Measurements from ENCODE around the gene GRPEL1.

GRPEL1 gene

DNA sequence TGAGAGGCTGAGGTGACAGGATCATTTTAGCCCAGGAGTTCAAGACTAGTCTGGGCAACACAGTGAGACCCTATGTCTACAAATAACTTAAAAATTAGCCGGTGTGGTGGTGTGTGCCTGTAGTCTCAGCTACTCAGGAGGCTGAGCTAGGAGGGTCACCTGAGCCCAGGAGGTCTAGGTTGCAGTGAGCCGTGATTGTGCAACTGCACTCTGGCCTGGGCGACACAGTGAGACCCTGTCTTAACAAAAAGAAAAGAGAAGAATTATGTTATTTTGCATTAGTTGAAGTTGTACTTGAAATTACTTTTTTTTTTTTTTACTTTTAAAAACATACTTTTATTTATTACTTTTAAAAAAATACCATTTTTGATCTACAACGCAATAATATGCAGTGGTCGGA lies 46.5 kb downstream of the GRPEL1 start:
- DNase-seq: no peak

GRCh38 chr4:7020856-7021255 lies 47.0 kb downstream of the GRPEL1 start:
- DNase-seq: no peak

- no peak for DNase-seq
Observed at GRCh38 chr4:7020290-7020689, 47.6 kb downstream of the GRPEL1 start.

DNA sequence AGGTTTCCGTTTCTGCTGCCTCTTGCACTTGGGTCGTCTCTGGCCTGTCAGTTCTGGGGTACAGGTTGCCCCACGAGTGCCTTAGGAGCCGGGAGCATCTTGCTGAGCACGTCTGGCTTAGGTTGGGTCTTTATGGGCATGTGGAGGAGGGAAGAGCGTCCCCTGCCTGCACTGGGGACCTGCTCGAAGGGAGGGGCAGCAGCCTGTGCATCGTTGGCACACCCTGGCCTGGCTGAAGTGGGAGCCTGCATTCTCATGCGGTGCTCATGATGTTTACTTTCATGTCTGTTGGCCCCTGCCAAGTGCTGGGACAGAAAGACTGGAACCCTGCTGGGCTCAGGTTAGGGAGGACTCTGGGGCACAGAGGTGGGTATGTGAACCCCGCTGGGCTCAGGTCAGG lies 48.5 kb downstream of the GRPEL1 start:
- no peak for DNase-seq

DNA sequence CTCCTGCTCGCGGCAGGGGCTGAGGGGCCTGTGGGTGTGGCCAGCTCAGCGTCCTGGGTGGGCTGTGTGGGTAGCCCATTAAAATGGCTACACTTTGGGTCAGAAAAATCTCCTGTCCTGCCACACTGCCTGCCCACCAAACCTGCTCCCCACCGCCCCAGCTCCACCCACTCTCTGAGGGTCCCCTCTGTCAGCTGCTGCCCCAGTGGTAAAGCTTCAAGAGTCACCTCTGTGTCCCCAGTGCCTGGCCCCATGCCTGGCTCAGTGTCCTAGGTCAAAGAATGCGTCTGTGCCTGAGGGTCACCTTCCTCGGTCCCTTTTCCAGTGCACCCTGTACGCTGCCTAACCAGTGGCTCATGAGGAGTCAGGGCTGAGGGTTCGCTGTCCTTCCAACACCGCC lies 49.6 kb downstream of the GRPEL1 start:
- DNase-seq: no peak

- no peak for DNase-seq
Observed at GRCh38 chr4:7017446-7018048, 50.3 kb downstream of the GRPEL1 start.

DNA sequence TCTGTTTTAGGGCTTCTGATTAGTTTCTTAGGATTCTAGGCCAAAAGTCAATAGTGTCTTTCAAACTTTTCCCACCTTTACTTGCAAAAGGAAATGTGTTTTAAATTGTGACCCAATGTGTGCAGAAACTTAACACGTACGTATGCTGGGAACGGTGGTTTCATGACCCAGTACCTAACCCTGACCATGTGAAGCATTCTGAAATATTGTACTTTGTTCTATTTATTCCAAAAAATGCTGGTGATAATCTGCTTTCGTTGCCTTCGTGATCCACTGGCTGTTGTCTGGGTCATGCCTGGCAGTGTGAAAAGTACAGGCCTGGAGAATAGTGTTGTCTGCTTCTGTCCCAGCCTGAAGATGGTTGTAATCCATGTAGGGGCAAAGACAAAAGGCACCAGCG lies 51.4 kb downstream of the GRPEL1 start:
- DNase-seq: no peak

- no peak for DNase-seq
Observed at GRCh38 chr4:7016086-7016485, 51.8 kb downstream of the GRPEL1 start.

DNA sequence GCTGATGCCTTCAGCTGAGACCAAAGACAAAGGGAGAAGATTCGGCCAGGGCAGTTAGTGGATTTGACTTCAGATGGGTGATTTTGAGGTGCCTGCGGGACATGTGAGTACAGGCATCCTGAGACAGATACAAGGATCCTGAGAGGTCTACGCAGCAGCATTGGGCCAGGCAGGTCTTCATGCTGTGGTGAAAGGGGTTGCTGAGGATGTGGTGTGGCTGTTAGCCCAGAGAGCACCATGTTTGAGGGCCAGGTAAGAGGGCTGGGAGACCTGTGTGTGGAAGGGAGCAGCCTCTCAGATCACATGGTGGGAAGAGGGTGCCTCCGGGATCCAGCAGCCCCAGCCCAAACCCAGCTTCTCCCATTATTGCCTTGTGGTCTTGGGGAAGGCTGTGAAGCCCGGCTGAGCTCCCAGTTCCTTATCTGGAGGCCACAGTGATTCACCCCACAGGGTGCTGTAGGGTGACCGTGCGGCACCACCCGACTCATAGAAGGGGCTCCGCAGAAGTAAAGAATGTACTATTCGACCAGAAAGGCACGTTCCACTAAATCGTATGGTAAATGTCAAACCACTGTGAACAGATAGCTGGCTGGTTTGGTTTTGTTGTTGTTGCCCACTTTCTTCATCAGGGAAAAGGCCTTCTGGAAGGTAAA lies 52.4 kb downstream of the GRPEL1 start:
- no peak for DNase-seq

DNA sequence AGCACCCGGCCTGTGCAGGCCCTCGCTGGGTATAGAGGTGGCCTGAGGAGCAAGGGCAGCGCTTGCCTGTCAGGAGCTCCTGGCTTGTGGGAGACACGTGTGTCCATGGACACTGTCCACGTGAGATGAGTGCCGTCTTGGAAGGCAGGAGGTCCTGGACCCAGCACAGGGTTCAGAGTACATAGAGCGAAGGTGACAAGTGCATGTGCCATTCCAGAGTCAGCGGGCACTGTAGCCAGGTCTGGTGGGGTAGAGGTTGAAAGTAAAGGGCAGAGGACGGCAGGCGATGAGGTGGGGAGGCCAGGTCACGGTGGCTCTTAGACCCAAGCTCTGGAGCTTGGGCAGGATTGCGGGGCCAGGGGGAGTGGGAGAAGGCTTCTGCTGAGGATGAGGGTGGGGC lies 53.0 kb downstream of the GRPEL1 start:
- no peak for DNase-seq

DNA sequence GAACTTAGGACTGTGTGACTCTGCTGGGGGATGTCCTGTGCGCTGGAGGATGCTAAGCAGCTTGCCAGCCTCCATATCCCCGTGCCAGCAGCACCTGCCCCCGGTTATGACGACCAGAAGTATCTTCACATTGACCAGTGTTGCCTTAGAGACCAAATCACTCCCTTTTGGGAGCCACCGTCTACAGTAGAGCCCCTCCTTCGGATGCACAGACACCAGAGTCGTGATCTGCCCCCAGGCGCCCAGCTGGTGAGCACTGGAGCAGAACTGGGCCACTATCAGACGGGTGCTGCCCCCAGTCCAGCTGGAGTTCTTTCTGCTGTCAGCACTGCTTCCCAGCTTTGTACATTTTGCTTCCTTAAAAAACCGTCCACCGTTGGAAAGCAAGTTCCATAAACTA lies 54.7 kb downstream of the GRPEL1 start:
- DNase-seq: no peak

GRCh38 chr4:7009564-7009963 lies 58.3 kb downstream of the GRPEL1 start:
- no peak for DNase-seq

Data from activated effector memory CD4-positive, alpha-beta T cell treated with anti-CD3 and anti-CD28 coated beads, Interleukin-2, amount 50 U/mL, for 16 hours (primary cell).